ENCODE results near the gene SPDYC.

DNA sequence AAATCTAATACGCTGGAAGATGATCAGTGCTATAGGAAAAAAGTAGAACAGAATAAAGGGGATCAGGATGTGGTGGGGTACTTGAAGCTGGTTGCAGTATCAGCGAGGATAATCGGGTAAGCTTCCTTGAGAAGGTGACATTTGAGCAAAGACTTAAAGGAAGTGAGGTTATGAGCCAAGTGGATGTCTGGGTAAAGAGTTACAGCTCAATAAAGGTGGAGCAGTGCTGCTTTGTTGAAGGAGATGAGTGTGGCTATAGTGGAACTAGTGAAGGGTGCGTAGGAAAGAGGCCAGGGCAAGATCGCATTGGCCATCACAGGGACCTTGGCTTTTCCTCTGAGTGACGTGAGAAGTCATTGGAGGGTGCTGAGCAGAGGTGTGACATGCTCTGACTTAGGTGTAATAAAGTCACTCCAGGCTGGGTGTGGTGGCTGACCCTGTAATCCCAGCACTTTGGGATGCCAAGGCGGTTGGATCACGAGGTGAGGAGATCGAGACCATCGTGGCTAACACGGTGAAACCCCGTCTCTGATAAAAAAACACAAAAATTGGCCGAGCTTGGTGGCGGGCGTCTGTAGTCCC, 33.4 kb upstream of the SPDYC start:
- no peak for TF ChIP-seq GATA2 (IDR thresholded peaks at IDR 0.05; ENCODE audit: low read depth, low read length)
- no peak for TF ChIP-seq GATA3 (IDR thresholded peaks at IDR 0.05; ENCODE audit: low read depth, low read length)

Measured in SH-SY5Y (cell line).